T-helper 9 cell (primary cell): ENCODE measurements around the gene LOX.

ENCODE experiments used
- DNase-seq: peaks from one replicate; pipeline ENCODE4 v3.0.0-alpha.2; 2020
- total RNA-seq, 2 donors: gene quantifications; one replicate each; lab custom pipeline; 2026; lab: John Stamatoyannopoulos, UW

LOX gene, protein sequence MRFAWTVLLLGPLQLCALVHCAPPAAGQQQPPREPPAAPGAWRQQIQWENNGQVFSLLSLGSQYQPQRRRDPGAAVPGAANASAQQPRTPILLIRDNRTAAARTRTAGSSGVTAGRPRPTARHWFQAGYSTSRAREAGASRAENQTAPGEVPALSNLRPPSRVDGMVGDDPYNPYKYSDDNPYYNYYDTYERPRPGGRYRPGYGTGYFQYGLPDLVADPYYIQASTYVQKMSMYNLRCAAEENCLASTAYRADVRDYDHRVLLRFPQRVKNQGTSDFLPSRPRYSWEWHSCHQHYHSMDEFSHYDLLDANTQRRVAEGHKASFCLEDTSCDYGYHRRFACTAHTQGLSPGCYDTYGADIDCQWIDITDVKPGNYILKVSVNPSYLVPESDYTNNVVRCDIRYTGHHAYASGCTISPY
- 0 reads per million in 2 donors for total RNA-seq

DNA sequence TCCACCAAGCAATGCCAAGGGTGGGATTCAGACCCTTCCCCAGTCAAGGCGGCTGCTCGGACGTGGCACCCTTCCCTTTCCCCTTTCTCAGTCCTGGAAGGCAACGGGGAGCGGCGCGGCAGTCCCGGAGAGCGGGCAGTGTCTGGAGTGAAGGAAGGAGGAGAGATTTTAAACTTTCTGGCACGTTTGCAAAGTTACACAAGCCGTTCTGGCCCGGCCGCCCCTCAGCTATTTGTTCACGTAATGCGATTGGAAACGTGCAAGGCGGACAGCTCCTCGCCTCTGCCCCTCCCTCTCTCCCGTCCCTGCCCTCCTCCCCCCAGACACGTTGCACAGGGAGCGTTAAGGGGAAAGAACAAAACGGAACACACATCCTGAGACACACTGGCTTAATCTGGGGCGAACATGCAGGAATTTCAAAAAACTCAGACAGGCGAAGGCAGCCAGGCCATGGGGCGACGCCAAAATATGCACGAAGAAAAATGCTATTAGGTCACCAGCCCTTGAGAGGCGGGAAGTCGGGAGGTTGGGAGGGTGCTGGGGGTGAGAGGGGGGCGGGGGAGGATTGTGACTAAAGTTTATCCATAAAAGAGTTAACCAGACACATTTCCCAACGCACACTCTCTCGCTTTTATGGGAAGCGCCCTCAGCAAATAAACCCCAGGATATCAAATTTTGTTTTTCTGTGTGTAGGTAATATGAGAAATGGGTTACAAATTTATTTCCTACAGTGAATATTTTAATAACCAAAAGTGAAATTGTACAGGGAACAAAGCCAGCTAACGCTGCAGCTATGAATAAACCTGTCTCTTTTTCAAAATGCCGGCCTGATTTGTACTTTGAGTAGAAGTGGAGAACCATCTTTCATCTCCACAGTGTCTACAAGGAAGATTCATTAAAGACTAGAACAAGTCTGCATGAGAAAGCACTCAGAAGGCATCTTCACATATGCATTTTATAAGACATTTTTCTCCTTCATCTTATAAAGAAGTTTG, at the start of gene LOX:
Gene LOX (minus strand): TSS at position 144 of the 995 bp plus-strand sequence. CDS start 274 bp downstream, outside the sequence.
- DNase-seq: no peak

GRCh38 chr5:122126756-122127321, 48.8 kb upstream of the LOX start:
- DNase-seq: no peak

- DNase-seq: no peak
Observed at GRCh38 chr5:122126177-122126755, 48.2 kb upstream of the LOX start.

DNA sequence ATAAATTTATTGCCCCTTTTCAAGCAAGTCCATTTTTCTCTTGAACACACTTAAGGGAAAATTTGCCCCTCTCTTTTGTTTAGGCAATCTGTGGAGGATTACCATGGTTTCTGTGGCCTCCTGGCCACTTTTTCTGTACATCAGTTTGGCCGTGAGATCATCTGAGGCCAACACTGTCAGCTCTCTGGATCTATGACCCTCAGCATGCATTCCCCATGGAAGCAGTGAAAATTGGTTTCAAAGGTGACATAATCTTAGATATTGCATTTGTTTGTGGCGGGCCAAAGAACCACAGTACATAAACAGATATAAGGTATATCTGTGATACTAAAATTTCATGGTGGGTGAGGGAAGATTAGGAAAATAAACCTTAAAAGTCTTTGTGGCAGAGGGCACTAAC, 46.7 kb upstream of the LOX start:
- DNase-seq: no peak

DNA sequence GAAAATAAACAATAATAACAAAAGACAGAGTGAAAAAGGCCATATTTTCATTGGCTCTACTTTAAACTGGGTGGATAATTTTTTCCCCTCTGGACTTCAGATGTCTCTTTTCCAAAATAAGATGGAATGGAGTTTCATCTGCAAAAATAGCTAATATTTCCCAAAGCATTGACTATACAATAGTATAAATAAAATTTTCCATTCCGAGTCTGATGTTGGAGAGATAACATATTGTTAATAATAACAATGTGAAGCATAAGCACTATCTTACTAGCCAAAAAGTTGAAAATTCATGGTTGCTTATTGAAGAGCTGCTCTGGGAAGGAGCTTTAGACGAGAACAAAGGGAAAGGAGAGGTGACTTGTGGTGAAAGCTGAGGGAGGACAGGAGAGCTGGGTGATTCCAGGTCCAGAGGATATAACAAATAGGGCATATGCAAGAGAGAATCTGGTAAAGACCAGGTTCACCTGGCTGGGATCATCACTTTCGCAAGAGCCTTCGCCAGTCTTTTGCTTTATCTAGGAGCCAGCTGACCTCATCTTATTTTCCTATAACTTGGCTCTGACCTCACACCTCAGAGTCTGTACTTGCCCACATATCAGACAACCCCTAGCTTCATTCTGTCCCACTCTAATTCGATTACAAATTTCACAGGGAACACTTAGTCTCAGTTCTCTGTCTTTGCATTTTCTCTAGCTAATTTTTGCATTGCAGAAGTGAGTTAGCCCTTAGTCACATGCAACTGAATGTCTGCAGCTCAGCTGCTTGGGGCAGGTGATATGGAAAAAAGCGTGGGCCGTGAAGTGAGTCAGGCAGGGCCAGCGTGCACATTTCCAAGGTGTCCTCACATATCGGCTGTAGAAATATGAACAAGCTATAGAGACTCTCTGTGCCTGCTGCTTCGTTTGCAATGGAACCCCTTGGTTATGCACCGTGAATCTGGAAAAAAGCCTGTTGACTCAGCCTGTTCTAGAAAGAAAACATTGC, 43.7 kb upstream of the LOX start:
- no peak for DNase-seq

GRCh38 chr5:122120957-122121356, 42.9 kb upstream of the LOX start:
- no peak for DNase-seq

GRCh38 chr5:122120493-122120892, 42.4 kb upstream of the LOX start:
- no peak for DNase-seq

GRCh38 chr5:122119205-122119604, 41.1 kb upstream of the LOX start:
- no peak for DNase-seq

- DNase-seq: no peak
Observed at GRCh38 chr5:122118356-122118948, 40.4 kb upstream of the LOX start.

GRCh38 chr5:122114501-122114900, 36.4 kb upstream of the LOX start:
- no peak for DNase-seq

DNA sequence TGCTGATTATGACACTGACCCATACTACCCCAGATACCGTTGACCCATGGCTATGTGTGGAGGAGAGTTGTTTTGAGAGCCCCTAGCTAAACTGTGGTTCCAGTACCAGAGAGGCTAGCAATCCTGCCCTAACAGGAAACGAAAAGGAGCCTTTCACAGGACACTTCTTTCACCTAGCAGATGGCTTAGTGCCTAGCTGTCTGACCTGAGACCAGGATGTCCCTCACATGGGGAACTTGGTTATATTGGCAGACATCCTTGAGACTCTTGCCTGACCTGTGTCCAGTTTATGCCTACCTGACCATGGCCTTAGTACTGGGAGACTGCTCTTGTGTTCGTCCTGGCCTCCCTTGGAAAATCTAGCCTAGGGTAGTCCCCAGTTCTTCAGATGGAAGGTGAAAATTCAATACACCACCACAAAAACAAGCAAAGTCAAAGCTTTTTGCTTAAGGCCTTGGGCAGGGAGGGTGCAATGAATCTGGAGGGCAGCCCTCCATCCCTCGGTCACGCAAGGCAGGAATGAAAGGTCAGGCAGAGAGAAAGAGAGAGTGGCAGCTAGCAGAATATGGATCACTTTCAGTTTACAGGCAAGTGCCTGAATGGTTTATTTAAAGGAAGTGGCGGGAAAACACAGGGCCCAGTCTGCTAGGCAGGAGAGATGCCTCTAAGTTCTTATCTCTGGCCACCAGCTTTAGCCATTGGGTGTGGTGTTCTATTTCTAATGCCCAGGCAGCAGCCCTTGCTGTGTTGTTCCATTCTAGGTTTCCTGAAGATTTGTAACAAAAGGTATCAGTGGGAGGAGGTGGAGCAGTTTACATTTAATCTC, 34.9 kb upstream of the LOX start:
- no peak for DNase-seq

DNA sequence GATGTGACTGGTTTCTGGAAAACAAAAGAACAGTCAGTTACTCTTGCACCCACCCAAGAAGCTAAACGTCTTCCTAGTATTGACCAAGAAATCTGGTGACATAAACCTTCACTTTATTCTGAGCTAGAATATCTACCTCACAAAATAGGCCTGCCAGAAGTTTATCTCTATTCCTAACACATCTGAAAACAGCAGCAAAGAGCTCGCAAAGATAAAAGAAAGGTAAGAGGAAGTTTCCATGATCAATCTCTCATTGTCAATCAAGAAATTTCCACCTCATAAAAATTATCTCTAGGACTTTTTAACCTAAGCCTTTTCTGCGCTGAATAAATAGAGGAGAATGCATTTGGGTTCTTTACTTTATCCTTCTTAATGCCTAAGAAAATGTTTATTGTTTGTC, 34.0 kb upstream of the LOX start:
- no peak for DNase-seq

DNA sequence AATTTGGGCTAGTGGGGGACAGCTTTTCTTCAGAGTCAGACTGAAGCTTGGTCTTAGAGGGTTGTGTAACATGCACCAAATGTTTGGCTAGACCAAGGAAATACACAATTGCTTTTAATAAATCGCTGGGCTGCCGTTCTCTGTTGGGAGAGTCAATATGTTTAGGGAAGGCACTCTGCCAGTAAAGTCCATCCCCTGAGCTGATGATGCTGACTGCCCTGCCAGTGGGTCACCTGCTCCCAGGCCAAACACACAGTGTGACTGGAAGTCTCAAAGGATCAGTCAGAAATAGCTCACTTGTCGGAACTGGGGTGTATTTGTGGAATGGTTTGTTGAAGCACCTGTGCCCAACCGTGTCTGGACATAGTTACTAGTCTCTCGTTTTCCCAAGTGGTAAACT, 33.4 kb upstream of the LOX start:
- DNase-seq: no peak

DNA sequence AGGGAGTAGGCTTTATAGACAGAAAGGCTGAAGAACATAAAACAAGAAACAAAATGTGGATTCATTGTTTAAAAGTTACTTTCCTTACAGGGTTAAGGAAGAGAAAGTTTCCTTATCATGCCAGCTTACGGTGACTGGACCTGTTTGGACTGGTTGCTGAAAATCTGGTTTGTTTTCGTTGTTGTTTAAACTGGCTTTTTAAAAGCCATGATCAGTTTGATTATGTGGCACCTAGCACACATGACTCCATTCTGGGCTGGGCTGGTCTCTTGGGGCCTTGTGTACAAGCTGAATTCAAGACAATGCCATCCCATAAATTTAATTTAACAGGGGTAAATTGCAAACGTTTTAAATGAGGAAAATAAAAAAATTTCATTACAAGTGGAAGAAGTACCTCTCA, 32.9 kb upstream of the LOX start:
- no peak for DNase-seq

DNA sequence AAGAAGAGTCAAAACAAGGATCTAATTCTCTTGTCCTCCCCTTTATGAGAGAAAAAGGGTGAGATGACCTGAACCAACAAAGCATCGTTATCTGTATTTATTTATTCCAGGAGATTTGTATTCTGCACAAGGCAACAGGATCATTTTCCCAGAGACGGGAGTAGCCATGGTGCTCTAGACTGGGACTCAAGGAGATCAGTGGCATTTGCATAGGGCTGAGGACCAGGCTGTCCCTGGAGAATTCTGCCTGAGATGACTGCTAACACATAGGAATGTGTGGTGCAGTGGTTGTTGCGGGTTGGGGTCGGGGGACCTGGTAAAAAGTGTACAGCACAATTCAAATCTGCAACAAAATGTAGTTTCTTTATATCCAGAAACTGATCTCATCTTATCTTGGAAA, 29.0 kb upstream of the LOX start:
- no peak for DNase-seq

- DNase-seq: no peak
Observed at GRCh38 chr5:122105909-122106308, 27.9 kb upstream of the LOX start.

DNA sequence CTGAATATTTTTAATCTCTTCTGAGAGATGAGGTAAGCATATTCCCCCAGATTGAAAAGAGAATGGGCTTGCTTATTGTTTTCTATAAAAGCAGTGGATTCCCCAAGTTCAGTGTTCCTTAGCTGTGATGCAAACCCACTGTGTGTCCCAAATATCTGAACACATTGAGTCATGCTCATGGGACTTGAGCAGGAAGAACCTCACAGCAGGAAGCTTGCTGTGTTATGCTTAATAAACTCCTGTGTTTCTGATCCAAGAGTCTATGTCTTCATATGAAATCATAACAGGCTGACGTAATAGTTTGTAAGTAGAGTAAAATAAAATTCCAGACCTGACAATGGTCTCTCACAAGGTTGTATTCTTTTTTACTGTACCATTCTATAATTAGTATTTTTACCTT, 24.8 kb upstream of the LOX start:
- DNase-seq: no peak

- no peak for DNase-seq
Observed at GRCh38 chr5:122101636-122102285, 23.7 kb upstream of the LOX start.

DNA sequence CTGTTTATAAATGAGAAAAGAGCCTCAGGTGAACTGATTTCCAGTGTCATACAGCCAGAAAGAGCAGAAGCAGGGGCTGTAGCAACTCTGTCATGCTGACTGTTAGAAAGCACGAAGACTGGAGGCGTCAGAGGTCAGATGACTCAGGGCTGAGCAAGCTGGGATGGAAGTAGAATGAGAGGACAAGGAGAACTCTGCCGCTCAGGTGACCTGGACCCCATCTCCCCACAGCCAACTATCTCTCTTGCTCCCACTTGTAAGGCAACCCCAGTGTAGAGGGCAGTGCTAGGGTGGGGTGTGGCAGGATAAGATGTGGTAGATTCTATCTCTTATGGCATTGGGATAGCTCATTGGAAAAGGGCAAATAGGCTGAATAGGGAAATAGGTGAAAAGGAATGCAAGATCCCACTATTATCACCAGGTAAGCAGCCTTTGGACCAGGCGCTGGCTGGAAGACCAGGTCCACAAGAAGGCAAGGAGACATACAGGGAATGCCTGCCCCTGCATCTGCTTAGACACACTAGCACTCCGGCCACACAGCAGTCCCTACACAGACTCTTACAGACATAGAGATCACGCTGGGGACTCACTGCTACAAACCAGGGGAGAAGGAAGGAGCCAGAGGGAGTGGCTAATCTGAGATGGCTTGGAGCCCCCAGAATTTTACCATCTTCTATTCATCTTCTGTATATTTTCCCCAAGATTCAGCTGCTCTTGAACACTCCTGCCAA, 21.2 kb upstream of the LOX start:
- DNase-seq: no peak
